Right forelimb (tissue), 1 donor: Measurements from ENCODE around the gene CYTH1.

Experiments
- DNase-seq: peaks from one replicate; pipeline ENCODE4 v3.0.0-alpha.2; 2018

The CYTH1 gene

DNA sequence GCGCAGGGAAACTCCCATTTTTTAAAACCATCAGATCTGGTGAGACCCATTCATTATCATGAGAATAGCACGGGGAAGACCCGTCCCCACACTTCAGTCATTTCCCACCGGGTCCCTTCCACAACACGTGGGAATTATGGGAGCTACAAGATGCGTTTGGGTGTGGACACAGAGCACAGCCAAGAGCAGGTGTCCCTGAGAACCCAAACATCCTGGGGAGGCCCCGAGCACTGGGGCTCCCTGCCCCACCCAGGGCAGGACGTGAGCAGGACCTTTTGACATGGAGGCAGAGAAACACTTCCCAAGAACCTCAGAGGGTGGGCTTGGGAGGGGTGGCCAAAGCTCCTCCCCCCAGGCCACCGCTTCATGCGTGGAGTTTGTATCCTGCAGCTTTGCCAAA lies 115.0 kb downstream of the CYTH1 start:
- DNase-seq, result no peak

DNA sequence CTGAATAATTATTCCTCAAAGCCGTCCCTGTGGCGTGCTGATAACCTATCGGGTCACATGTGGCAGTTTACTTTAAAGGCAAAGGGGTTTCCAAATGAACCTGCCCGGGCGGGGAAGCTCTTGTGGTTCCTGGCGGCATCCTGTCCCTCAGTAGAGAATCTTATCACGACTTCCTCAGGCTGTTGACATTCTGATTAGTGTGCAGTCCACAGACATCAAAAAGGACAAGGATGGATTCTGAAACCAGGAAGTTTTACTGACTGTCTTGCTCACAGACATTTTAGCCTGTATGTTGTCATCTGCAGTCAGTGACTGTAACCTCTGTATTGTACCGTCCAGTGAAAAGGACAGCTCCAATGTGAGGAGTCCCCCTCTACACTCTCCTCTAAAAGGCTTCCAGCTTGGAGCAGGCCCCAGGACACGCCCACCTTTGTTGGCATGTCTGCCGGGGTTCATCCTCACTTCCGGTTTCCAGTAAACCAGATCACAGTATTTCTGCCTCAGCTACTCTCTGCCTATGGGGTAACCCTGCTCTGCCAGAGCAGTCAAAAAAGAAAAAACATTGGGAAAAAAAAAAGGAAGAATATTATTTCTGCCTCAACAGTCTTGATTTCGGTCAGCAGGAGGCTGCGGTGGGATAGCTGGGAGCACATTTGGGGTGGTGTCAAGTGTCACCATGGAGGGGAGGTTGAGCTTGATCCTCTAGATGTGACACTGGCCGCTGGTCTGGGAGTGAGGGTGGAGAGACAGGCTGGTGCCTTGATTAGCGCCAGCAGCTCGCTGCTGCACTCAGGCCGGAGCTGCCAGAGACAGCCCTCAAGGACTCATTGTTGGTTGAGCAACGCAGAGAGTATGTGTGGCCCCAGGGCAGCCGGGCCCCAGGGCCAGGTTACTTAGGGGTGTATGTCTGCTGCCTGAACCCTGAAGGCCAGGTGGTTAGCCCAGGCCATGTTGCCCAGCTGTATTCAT lies 115.8 kb downstream of the CYTH1 start:
- DNase-seq, result no peak

DNA sequence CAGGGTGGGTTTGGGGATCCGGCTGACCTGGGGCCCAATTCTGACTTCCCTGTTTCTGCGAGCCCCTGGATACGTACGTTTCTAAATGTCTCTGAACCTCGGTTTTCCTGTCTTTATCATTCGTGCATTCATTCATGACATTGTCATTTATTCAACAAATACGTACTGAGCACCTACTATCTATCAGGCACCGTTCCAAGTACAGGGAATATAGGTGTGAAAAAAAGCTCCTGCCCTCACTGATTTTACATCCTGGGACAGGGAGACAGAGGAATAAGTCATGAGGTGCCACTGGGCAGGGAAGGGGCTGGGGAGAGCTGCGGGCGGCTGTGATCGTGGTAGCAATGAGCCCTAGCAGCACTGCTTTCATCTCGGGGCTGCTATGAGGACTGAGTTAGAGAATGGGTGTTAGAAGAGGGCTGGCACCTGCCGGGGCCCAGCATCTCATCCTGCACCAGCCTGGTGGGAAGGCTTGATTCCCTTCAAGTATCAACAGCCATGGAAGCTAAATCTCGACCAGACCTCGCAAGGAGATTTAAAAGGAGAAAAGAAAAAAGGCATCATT lies 116.6 kb downstream of the CYTH1 start:
- no peak for DNase-seq

DNA sequence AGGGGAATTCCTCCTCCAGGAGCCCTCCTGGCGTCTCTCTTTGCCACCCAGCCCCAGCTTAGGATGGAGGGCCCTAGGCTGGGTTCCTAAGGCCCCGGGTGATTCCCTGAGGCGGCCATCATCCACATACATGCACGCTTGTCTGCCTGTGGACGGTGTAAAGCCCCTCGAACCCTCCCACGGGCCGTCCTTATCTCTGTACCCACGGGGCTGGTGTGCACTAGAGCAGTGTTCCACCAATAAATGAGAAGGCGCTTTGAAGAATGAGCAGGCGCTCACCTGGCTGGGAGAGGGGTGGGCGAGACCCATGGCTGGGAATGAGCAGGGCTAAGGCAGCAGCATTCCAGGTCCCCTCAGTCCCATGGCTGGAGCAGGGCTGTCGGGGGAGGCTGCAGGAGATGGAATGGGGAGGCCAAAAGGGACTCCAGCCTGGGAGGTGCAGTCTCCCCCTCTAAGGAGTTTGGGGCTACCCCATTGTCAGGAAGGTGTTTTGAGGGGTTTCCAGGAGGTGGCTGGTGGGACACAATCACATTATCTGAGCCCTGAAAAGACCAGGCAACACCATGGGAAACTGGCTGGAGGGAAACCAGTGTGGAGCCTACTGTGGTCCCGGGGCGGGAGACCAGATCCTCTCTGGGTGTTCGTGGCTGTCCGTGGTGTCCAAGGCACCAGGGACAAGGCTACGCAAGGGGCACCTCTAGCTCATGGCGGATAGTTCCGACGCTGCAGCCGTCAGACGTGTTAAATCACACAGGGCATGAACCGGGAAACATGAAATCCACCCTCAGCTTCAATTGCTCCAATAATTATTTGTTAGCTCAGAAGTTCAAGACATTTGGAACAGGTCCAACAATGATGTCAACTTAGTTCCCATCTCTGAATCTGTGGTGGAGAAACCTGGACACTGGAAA lies 117.3 kb downstream of the CYTH1 start:
- DNase-seq, result no peak

DNA sequence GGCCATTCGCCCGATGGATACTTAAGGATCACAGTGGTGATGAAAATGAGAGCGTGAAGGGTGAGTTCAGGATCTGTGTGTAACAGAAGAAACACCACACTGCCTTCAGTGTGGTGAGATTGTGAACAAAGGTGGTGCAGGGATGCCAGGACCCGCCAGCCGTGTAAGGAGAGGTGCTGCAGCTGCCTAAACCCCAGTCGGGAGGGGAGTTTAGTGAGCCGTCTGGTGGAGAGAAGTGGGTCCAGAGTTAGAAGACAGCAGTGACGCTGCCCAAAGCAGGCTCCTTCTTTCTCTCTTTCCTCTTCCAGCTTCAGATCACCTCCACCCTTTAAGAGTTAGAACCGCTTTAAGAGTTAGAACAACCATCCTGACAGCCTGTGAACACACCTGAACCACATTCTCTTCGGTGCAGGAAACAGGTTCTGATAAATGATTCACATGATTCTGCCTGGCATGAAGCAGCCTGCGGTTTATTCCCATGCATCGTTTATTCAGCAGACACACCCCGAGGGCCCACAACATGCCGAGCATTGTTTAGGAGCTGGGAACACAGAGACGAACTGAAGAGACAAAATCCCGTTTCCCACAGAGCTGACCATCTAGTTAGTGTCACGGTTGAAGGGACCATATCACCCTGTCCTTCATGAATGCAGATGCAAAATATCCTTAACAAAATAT lies 120.8 kb downstream of the CYTH1 start:
- DNase-seq, result no peak

DNA sequence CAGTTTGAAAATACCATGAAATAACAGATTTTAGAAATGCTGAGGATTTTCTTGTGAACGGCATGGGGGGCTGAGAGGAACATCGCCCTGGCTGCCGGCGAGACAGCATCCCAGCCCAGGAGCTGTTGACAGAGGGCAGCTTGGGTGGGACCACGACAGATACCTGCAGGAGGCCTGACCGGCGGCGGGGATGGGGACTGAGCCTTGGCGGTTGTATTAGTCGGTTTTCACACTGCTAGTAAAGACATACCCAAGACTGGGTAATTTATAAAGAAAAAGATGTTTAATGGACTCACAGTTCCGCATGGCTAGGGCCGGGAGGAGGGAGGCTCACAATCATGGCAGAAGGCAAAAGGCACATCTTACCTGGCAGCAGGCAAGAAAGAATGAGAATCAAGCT lies 122.5 kb downstream of the CYTH1 start:
- DNase-seq, result no peak

DNA sequence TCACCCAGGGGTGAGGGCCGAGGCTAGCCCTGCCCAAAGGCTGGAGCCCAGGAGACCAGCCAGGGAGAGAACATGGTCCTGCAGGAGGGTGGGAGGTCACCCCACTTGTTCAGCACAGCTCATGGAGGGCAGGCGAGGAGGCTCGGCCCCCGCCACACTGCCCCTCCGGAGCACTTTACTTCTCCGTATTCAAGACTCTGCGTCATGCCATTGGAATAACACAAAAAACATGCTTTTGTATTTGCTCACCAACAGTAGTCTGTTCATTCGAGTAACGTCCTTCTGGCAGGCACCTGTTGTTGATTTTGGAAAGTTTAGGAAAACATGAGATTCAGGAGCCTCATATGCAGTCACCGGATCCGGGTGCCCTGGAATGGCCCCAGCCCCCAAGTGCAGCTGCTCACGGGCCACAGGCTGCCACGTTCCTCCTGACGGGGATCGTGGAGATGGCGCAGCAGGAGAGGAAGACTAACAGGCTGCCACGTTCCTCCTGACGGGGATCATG lies 123.7 kb downstream of the CYTH1 start:
- DNase-seq, result no peak

DNA sequence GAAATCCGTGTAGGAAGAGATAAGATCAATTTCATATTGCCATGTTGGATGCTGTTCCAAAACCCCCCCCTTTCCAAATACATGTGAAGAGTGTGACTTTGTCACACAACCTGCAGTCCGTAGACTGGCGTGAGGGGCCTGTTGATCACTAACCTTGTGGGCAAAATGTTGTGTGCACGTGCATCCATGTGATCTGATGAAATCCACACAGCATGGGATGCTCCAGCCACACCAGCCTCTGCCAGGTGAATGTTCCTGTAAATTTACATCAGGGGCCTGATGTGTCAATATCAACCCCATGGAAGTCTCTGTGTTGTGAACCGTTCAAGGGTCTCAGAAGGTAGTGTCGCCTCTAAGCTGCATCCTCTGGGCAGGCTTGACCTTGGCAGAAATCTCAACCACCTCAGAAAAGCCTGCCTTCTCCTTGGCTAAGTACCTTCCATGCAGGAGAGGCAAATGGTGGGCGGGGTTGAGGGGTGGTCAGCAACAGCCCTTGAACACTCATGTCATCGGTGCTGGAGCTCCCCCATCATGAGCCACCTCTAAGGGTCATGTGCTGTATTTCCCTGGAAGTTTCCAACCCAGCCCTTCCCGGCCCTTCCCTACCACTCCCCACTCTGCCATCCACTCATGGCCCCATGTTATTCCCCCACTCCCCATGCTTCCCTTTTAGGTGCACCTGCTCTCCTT lies 126.7 kb downstream of the CYTH1 start:
- no peak for DNase-seq

DNA sequence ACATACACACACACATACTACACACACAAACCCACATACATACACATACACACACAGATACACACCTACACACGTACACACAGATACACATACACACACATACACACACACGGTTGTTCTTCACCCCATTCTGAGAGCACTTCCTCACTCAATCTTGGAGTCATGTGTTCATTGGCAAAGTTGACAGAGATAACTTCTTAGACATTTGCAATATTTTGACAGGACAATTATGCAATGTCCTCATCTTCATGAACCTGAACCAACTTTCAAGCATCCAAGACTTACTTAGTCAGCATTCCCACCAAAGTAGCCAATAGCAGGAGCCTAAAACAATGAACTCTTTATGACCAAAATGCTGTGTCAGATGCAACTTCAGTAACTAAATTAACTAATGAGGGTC lies 127.7 kb downstream of the CYTH1 start:
- no peak for DNase-seq

DNA sequence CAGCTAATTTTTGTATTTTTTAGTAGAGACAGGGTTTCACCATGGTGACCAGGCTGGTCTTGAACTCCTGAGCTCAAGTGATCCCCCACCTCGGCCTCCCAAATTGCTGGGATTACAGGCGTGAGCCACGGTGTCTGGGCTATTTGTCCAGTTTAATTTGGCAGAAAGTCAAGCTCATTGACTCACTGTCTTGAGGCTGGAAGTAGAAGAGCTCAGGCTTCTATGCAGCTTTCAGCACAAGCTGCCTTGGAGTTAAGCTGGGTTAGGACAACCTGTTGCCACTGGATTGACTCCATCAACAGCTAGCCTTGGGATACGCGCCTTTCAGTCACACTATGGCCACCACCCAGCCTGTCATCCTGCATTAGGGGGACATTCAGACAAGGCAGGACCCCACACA lies 128.7 kb downstream of the CYTH1 start:
- DNase-seq, result no peak

DNA sequence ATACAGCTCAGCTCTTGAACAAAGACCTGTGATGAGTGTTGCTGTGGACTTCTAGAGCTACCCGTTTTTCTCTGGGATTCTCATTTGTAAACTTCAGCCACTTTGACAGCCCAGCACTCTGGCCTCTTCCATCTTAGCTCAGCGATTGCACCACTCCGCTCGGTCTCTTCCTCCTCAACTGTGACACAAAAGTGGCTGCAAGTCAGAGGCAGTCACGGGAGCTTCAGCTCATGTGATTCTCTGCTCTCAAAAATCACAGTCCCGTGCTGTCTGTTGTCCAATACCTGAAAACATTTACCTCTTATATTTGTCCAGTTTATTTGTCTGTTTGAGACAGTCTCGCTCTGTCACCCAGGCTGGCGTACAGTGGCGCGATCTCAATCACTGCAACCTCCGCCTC lies 129.2 kb downstream of the CYTH1 start:
- DNase-seq, result no peak

DNA sequence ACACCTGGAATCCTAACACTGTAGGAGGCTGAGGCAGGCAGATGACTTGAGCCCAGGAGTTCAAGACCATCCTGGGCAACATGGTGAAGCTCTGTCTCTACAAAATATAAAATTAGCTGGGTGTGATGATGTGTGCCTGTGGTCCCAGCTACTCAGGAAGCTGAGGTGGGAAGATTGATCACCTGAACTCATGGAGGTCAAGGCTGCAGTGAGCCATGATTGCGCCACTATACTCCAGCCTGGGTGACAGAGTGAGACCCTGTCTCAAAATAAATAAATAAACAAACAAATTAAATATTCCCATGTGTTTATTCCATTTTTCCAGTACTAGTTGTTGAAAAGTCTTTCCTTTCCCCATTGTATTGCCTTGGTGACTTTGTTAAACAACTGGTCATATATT lies 130.0 kb downstream of the CYTH1 start:
- no peak for DNase-seq

DNA sequence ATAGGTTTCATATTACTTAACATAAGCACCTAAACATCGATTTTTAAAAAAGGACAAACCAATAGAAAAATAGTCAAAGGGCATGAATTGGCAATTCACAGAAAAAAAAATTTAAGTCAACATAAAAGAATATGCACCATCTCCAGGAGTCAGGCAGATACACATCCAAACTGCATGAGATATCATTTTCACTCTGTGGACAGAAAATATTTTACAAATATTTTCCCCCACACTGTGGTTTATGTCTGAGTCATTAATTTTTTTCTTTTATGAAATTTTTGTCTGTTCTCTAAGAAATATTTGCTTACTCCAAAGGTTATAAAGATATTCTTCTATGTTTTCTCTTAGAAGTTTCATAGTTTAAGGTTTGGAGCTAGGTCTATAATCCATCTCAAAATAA lies 130.5 kb downstream of the CYTH1 start:
- no peak for DNase-seq

DNA sequence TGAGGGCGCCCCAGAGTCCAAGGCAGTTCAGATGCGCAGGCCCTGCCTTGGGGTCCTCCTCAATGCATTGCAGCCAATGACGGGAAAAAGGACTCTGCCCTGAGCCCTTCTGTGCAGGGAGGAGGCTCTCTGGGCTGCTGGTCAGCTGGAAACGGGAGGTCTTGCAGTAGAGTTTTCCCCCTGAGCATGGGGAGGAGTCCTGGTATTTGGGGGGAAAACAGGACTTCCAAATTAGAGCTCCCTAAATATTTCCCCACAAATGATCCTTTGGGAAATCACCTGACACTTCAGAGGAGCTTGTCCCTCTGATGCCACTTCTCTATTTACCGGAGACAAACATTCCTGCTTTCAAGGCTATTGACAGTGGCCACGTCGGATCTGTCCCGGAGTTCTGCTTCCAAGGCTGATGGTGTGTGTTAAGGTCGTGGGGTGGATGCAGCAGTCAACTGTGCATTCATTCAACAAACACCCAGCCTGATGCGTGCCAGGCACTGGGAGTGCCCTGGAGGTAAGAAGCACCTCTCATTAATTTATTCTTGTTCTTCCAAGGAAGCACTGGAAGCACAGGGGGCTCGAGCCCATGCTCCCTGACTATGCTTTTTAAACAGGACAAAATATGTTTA lies 131.9 kb downstream of the CYTH1 start:
- no peak for DNase-seq

DNA sequence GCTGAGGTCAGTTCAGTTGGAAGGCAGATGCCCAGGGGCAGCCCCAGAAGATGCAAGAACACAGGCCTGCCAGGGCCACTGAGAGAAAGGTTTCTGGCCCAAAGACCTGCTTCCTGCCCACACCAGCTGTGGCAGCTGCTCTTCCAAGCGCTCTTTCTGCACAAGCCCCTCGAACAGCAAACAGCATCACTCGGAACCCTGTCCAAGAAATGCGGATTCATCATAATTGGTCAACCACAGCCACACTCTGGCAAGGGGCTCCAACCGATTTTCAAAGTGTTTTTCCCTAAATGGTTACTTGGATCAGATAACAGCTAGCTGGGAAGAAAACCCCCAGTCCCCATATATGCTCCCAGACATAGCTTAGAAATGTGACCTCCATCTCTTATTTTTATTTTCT lies 133.8 kb downstream of the CYTH1 start:
- no peak for DNase-seq

DNA sequence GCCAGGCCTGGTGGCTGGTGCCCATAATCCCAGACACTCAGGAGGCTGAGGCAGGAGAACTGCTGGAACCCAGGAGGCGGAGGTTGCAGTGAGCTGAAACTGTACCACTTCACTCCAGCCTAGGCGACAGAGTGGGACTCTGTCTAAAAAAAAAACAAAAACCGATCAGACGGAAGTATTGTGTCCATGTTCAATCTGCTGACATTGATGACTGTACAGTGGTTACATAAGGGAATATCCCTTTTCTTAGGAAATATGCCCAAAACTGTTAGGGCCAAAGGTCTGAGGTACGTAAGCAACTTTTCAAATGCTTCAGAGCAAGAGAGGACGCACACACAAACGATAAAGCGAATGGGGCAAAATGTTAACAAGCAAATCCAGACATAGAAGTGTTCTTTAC lies 135.0 kb downstream of the CYTH1 start:
- DNase-seq, result no peak

DNA sequence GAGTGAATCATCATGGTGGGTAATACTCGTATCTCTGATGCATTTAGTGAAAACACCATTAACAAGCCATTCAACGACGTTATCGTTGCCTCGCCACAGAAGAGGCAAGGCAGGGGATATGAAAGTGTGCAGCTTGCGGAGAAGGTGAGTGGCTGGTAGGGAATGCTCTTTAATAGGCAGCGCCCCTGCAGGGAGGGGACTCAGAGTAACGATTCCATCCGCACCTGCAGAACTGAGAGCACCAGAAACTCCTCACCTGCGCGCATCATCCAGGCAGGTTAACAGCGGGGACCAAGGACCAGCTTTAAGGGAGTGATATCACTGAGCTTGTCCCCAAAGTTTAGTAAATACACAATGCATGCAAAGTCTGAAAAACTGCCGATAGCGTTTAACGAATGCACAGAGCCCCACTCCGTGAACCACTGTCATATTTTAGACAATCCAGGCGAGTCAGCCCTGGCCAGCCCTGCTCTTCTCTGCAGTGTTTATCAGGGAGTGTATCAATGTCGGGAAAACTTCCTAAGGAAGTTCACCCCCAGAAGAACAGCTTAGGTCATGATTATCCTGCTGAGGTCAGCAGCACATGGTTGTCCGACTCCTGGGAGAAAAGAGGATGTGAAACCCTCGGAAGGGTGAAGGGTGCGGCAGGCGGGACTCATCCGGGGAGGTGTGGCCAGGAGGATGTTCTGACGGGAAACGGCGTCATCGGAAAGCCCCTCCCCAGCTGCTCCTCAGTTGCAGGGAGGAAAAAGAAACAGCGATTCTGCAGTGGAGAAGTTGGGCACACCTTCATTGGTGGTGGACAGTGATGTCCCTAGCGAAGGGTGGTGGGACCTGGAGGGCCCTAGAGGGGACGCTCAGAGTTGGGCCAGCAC lies 136.4 kb downstream of the CYTH1 start:
- DNase-seq, result no peak

DNA sequence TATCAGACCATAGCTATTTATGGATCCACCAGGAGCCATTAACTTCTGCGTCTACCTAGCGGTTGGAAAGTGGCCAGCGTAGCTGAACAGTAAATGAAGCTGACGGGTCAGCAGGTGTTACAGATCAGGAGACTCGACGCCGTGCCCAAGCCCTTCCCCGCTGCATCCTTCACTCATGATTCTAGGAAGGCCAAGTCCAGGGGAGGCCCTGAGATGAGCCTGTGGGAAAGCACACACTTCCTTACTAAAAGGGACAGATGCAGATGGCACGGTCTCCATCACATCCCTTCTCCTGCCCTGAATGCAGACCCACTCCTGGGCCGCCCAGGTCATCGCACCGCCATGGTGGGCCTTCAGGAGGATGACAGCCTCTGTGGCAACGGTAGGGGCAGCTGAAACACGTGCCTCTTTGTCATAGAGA lies 137.1 kb downstream of the CYTH1 start:
- no peak for DNase-seq

DNA sequence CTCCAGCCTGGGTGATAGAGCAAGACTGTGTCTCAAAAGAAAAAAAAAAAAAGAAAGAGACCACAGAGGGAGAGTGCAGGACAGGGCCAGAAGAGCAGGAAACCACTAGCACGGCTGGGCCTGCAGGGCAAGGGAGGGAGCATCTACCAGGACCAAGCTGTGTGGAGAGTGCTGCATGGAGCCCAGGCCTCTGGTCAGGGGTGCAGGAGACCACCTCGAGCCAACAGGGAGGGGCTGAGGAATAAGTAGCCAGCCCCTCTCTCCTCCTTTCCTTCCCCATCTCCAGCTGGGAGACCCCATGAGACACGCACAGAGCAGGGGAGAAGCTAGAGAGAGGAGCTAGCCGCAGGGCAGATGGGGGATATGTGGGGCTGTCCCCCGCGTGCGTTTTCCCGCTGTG lies 137.8 kb downstream of the CYTH1 start:
- DNase-seq, result no peak

DNA sequence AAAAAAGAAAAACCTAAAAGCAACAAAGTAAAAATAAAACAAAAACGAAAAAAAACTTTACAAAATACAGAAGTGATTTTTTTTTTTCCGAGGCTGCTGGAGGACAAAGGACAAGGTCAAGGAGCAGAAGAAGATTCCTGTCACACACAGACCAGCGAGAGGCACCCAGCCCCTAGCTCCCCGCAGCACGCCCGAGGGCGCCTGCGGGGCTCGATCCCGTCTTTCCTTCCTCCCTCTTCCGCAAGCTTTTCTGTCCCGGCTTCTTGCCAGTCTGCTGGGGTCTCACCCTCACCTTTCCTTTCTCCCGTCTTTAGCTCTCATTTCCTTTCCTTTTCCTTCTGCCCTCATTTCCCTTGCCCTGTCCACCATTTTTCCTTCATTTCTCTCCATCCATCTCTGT lies 138.7 kb downstream of the CYTH1 start:
- DNase-seq, result no peak

DNA sequence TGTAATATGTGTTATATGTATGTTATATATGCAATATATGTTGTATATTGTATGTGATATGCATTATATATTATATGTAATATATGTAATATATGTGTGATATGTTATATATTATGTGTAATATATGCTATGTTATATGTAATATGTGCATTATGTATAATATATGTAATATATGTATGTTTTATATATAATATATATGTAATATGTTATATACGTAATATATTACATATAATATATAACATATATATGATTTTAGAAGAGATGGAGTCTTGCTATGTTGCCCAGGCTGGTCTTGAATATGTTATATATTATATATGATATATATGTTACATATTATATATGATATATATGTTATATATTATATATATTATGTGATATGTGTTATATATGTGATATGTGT lies 139.4 kb downstream of the CYTH1 start:
- no peak for DNase-seq
